ENCODE measurements around the gene AQP1. TPM values are rescaled to one million over a fixed set of nuclear protein-coding genes. Genes with fewer than 3 reads are reported as not detected.

The AQP1 gene
- total and polyA plus RNA-seq, 2 of the 8 experiments (the other 6 are each of a cell fraction or from before 2014, with no cell fraction given), result 0.18 to 0.19 TPM

DNA sequence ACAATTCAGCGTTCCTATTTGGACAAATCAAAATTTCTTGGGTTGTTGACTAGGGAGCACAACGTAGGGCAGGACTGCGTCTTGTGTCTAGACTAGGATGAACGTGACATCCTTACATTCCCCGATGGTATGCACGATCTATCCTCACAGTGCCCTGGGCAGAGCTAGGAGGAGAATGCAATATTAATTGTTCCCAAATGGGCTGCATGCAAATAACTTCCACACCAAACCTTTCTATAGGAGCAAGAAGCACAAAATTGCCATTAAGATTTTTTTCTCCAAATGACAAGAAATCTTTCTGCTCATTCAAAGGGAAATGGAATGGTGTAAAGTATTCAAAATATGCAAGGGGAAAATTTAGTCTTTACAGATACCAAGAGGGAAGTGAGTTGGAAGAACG, 21.4 kb upstream of the AQP1 start:
- Histone ChIP-seq H3K4me2 (ENCODE audit: insufficient read depth in 1 of 2, low read depth in 2 of 2, low read length in 2 of 2) (no peak overlapping the region), H3K36me3 (ENCODE audit: control insufficient read depth in 2 of 4, insufficient read depth in 4 of 4, low read length in 3 of 4) (no peaks in the 10 kb centered on the region; a peak in 1 of 8 replicates), H3K27ac (ENCODE audit: low read depth, low read length) (no peak overlapping the region), H3K23me2 (ENCODE audit: low read depth, low read length) (no peaks in the 10 kb centered on the region), H2AK5ac (ENCODE audit: low read depth, low read length) (no peak overlapping the region), H3K9me3 (ENCODE audit: insufficient read depth in 2 of 2, low read depth in 1 of 2, low read length in 1 of 2) (no peaks in the 10 kb centered on the region), H3K18ac (ENCODE audit: extremely low read depth, low read length) (no peak overlapping the region), H4K5ac (ENCODE audit: insufficient read length, low read depth, low read length) (no peak overlapping the region), H3K56ac (replicated peaks; ENCODE audit: insufficient read length, low read depth, low read length) (no peak overlapping the region), H3K4ac (replicated peaks; ENCODE audit: insufficient read length, low read depth, low read length) (no peak overlapping the region), H3K23ac (ENCODE audit: insufficient read length) (no peak overlapping the region), H3K4me1 (replicated peaks in 1 of 4; ENCODE audit: control insufficient read depth in 3 of 4, insufficient read depth in 4 of 4, low read length in 3 of 4) (peaks cover 2 to 11% (median 8%) of the 10 kb centered on the region in 4 experiments), H3K4me3 (ENCODE audit: extremely low read depth in 1 of 4, insufficient read depth in 2 of 4, low read depth in 3 of 4, low read length in 4 of 4) (no peak overlapping the region), H2AFZ (ENCODE audit: low read length) (no peak overlapping the region), H4K8ac (ENCODE audit: extremely low read depth, insufficient read depth, low read length) (no peak overlapping the region), H3K79me1 (ENCODE audit: low read depth, low read length) (no peaks in the 10 kb centered on the region), H3K9ac (replicated peaks in 1 of 4; ENCODE audit: extremely low read depth in 1 of 4, low read depth in 3 of 4, low read length in 3 of 4) (no peak overlapping the region), H2BK120ac (replicated peaks; ENCODE audit: low read depth, low read length) (no peak overlapping the region), H4K20me1 (replicated peaks in 1 of 2; ENCODE audit: control insufficient read depth in 1 of 2, insufficient read depth in 2 of 2, low read length in 2 of 2) (no peaks in the 10 kb centered on the region), H3K79me2 (ENCODE audit: control insufficient read depth in 1 of 2, insufficient read depth in 2 of 2, low read length in 2 of 2) (no peaks in the 10 kb centered on the region), H2BK20ac (ENCODE audit: low read length) (no peak overlapping the region), H2BK5ac (ENCODE audit: low read depth, low read length) (no peak overlapping the region), H3K27me3 (replicated peaks in 1 of 4; ENCODE audit: control insufficient read depth in 3 of 4, extremely low read depth in 1 of 4, insufficient read depth in 3 of 4, low read length in 3 of 4) (no peaks in the 10 kb centered on the region), H2BK12ac (ENCODE audit: low read depth, low read length) (no peak overlapping the region), H4K91ac (replicated peaks; ENCODE audit: insufficient read length, low read length) (no peak overlapping the region), H2BK15ac (ENCODE audit: low read length) (no peak overlapping the region), H3K14ac (ENCODE audit: insufficient read length) (no peak overlapping the region)
- WGBS, 2 experiments (ENCODE audit: extremely low coverage in 1 of 2, insufficient coverage in 1 of 2, insufficient read length in 1 of 2, insufficient replicate concordance in 2 of 2, low coverage in 1 of 2, low lambda C conversion rate in 2 of 2, missing lambda C conversion rate in 1 of 2), result 96% methylated on average over 7 of the region's 7 CpGs; no CpG with 5 or more reads in 1 of the 2 experiments
- ChIA-PET POLR2A (ENCODE audit: partially characterized antibody) (no interaction called here), CTCF (ENCODE audit: partially characterized antibody) (no interaction called here)
- TF ChIP-seq RFX5 (IDR thresholded peaks at IDR 0.05; ENCODE audit: borderline replicate concordance, low read depth, low read length) (no peak), CTBP2 (IDR thresholded peaks at IDR 0.05; ENCODE audit: borderline replicate concordance, insufficient read depth, insufficient read length, low read length) (no peak), CHD2 (IDR thresholded peaks at IDR 0.05; ENCODE audit: low read length) (no peak), HDAC6 (IDR thresholded peaks at IDR 0.05; ENCODE audit: low read depth, low read length) (no peak), TCF12 (IDR thresholded peaks at IDR 0.05; ENCODE audit: low read depth, low read length) (no peak)
- FAIRE-seq (no peak), DNase-seq (ENCODE audit: low read depth in 1 of 2, low spot score in 2 of 2) (no peak)
